Erythroblast (primary cell): ENCODE results near the gene LRRC58.

ENCODE experiments used
- GATA1 ChIP-seq: IDR thresholded peaks from 2 replicates; pipeline ENCODE4 v1.6.1; 2011; ENCODE audit warnings: low read depth, mild to moderate bottlenecking, control low read depth, low read length, moderate library complexity
- POLR2A ChIP-seq: IDR thresholded peaks from 2 replicates; pipeline ENCODE4 v1.6.1; 2011; ENCODE audit warnings: mild to moderate bottlenecking, low read length

GRCh38 chr3:120382941-120383447 is 33.8 kb upstream of the LRRC58 start:
- TF ChIP-seq POLR2A (no peak), GATA1 (no peak)
